NCI-H1436 treated with DMSO at 0.1 percent for 48 hours (cell line): ENCODE data around the gene KRTAP5-3.
"Not testable (repeated sequence)": the region's sequence is repeated elsewhere in the genome, so short reads cannot be mapped to it uniquely, and the experiment has no call there.

Experiments
- DNase-seq: peaks from one replicate; lab custom pipeline; 2025; lab: John Stamatoyannopoulos, UW

Gene KRTAP5-3, protein sequence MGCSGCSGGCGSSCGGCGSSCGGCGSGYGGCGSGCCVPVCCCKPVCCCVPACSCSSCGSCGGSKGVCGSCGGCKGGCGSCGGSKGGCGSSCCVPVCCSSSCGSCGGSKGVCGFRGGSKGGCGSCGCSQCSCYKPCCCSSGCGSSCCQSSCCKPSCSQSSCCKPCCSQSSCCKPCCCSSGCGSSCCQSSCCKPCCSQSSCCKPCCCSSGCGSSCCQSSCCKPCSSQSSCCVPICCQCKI

DNA sequence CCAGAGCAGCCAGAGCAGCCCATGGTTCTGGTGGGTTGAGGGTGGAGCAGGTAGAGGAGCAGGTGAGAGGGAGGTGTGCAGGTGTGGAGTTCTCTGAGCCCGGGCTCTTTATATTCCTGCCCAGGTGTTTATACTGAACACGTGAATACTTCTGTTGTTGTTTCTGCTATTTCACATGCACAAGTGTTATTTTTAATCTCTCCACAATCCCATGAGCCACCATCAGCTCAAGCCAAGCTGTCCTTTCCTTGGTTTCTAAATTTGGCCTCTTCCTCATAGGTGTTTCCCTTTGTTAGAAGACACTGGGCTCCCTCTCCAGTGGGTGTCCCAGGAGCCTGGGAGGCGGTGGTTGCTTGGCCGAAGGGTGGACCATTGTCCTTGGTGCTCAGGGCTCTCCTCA is at the start of gene KRTAP5-3:
KRTAP5-3 (minus strand) TSS at position 101 of the 400 bp plus-strand sequence; CDS start at position 23, 78 bp downstream.
- no peak for DNase-seq

DNA sequence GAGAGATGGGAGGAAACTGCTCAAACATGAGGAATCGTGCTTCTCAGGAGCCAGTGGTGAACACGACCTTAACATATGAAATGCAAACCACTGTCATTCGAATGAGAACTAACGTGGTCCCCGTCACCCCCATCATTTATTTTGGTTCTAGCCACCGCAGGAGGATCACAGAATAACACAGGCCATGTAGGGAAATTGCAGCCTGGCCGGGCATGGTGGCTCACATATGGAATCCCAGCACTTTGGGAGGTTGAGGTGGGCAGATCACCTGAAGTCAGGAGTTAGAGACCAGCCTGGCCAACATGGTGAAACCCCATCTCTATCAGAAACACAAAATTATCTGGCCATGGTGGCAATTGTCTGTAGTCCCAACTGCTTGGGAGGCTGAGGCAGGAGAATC is 48.4 kb upstream of the KRTAP5-3 start:
- DNase-seq = no peak

DNA sequence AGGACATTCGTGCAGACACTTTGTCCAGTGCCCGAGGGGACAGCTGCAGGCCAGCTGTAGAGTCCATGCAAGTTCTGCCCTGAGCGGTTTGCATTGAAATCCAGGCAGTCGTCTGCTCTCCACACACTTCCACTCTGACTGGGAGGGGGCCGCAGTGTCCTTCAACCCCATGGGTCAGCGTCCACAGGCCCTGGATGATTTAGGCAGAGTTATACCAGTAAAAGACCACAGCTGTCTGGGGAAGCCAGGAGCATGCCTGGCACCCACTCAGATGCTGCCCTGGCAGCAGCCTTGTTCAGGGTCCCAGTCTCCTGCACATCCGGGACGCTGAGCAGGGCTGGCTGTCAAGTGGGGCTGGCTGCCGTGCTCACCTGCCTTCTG is 47.8 kb upstream of the KRTAP5-3 start:
- no peak for DNase-seq

DNA sequence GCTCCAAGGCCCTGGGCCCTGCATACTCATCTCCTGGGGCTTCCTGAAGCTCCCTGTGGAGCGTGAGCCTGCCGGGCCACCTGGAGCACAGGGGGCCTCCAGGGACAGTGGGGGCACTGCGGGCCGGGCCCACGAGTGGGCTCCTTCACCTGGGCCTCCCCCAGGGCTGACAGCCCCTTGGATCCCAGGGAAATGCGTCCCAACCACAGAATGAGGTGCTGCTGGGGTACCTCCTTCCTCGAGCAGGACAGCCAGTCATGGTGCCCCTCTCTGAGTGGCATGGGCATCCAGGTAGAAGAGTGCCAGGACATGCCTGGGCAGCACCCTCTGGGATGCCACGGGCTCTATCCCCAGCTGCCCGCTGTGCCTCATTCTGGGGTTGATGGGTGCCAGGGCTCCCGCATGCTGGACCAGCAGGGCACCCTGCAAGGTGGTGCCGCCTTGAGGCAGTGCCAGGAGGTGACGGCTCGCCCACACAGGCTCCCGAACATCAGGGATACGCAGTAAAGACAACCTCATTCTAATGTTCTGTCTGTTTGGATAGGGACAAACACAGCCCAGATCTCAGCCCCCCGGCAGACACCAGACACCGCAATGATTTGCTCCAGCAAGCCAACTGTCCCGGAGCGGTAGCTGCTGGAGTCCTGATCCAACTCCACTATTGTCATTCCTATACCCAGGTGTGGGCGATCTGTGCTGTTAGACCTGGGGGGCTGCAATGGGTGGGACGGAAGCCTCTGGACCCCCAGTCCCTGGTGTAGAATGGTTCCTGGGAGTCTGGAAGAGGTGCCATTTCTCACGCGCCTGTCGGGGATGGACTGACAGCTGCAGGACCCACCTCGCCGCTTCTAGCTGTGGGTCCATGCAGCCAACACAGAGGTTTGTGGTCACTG is 47.2 kb upstream of the KRTAP5-3 start:
- no peak for DNase-seq

DNA sequence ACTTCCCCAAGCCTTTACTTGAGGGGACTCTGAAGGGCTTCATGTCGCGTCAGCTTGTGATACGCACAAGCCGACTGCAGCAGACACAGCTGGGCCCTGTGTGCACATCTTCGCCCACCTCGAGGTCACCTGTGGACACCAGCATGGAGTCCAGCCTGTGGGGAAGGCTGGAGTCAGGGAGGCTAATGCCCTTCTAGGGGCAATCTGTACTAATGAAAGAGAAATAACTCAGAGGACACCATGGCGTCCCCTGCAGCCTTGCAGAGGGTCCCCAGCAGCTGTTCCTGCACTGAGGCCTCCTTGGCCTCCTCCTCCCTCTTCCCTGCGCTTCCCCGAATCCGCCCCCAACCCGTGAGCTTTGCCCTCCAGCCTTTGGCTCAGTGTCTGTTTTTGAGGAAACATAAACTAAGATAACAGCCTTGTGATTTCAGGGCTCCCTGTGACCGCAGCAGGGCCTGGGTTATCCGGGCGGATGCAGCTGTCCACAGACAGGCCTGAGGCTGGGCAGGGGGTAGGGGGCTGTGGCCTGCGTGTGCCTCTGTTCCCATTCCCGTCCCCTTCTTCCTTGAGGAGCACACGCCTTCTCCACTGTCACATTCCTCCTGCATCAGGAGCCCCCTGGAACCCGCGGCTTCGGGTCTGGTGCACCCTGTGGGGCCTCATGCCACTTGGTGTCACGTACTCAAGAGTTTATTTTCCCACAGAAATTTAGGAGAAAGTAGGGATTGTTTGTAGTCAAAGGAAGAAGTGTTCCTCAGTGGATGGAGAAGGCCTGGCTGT is 46.3 kb upstream of the KRTAP5-3 start:
- no peak for DNase-seq

DNA sequence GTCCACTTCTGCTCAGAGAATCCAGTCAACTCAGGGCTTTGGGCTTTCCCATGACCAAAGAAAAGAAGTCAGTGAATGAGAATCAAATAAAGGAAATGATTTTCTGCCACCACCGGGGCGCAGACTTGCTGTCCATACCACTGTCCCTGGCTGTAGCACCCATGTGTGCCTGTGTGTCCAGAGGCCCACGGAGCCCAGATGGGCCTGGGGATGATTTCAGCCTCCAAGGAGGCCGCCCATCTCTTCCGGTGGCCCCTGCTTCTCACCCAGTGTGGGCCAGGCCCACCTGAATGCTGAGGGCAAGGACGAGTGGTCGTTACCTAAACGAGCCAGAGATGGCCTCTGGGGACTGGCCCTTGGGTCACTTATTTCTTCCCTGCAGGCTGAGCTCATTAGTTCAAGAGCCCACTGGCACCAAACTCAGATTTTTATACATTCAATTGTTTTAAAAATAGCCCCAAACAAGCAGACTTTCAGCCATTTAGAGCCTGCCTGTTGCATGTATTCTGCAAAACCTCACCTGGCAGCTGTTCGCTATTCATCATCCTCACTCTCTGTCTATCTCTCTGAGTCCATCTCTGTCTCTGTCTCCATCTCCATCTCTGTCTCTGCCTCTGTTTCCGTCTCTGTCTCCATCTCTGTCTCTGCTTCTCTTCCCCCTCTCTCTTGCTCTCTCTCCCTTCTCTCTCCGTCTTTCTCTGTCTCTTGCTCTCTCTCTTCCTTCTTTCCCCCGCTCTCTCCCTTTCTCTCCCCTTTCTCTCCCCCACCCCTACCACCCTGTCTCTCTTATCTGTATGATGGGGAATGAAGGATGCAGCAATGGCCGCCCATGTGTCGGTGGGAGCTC is 45.5 kb upstream of the KRTAP5-3 start:
- no peak for DNase-seq

DNA sequence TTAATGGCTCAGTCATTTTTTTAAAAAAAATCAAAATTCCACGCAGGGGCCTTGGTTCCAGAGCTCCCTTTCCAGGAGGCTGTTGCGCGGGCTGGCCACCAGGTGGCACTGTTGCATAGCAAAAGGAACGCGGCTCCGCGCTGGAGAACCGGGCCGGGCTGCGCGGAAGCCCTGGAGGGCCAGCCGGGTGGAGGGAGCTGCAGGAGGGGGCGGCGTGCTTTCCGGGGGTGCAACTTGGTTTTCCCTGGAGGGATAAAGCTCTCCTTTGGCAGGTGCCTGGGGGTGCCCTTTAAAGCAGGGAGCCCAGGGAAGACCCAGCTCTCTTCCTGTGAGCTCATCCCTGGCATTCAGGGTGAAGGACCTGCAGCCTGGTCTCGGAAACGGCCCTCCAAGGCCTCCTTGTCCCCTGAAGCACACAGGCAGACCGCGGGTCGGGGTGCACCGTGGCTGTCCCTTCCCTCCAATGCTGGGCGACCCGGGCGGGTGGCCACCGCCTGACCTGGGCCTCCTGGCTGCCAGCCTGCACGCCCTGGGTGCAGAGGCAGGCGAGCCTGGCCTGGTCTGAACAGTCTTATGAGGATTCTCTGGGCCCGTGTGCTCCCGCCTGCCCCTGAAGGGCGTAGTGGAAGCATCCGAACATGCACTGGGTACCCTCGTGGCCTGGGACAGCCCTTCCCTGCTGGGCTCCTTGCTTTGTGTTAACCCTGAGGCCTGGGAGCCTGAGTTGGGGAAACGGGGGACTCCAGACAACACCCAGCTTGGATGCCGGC is 44.7 kb upstream of the KRTAP5-3 start:
- DNase-seq = no peak

DNA sequence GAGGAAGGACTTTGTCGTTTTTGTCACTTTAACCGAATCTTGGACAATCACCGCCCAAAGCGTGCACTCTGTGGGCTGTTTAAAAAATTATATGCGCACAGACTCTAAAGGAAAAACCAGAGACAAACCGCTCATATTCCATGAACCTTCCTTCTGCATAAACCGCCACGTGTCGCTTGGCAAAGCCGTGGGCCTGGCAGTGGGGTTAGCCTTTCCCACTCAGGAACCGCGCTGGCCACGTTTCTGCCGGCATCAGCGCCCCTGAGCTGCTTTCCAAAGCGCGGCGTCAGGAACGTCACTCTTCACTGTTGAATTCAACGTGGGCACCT is 44.1 kb upstream of the KRTAP5-3 start:
- no peak for DNase-seq

DNA sequence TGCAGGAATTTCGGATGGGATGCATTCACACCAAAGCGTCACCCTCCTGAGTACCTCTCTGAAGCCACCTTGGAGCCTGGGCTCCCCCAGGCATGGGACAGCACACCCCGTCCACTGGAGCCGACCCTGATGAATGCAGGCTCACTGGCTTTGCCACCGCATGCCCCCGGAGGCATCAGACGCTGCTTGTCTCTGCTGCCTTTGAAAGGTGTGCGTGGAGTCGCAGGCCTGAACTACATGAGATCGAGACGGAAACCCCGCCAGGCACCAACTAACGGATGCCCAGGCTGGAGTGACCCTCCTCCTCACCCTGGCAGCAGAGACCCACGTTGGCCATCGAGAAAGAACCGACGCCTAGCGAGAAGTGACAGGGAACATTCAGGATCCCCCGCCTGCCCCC is 43.8 kb upstream of the KRTAP5-3 start:
- DNase-seq = no peak

DNA sequence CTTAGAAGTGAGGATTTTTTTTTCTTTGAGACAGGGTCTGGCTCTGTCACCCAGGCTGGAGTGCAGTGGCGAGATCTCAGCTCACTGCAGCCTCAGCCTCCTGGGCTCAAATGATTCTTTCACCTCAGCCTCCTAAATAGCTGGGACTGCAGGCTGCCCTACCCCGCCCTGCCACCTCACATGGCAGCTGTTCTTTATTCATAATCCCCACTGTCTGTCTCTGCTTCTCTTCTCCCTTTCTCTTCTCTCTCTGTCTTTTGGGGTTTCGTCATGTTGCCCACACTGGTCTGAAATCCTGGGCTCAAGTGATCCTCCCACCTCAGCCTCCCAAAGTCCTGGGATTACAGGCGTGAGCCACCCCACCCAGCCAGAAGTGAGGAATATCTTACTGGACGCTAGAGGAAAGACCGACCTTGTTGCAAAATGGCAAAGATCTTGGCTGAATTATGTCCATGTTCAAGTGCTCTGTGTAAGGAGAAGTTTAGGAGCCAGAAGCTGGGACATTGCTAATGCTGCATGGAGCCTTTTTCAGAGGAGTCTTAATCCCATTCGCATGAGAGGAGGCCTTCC is 43.2 kb upstream of the KRTAP5-3 start:
- no peak for DNase-seq

DNA sequence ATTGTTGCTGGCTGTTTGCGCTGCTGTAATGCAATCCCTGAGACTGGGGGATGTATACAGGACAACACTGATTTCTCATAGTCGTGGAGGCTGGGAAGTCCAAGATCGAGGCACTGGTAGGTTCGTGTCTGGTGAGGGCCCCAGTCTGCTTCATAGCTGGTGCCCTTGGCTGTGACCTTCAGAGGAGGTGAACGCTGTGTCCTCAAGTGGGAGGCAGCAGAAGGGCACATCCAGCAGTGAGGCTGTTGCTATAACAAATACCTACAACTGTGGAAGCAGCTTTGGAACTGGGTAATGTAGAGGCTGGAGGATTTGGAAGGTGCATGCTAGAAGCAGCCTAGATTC is 42.6 kb upstream of the KRTAP5-3 start:
- DNase-seq = no peak

DNA sequence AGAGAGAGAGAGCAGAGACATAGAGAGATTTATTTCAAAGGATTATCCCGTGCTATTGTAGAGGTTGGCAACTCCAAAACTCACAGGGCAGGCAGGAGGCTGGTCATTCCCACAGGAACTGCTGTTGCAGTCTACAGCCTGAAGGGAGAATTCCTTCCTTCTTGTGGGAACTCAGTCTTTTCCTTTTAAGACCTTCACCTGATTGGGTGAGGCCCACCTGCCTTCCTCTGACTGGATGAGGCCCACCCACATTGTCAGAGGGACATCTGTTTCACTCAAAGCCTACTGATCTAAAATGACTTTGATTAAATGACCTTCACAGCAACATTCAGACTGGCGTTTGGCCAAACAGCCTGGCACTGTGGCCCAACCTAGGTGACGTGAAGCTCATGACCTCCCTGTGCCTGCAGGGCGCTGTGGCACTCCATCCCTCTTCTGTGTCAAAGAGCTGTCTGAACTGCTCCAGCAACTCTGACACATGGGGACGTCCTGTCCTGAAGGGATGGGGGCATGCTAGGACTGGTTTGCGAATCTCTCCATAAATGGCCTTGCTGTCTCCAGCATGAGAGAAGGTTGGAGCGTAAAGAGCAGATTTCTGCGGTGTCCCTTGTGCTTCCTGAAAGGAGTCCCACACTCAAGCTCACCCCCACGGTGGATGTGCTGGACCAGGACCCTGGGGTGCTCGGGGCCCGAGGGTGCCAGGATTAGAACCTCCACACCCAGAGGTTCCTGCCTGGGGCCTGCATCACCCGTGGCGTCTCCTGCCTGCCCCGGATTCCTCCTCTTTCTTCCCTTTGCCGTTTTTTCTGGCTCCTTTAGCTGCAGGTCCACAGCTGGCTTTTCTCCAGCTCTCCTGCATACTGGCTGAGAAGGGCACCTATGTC is 42.0 kb upstream of the KRTAP5-3 start:
- no peak for DNase-seq

DNA sequence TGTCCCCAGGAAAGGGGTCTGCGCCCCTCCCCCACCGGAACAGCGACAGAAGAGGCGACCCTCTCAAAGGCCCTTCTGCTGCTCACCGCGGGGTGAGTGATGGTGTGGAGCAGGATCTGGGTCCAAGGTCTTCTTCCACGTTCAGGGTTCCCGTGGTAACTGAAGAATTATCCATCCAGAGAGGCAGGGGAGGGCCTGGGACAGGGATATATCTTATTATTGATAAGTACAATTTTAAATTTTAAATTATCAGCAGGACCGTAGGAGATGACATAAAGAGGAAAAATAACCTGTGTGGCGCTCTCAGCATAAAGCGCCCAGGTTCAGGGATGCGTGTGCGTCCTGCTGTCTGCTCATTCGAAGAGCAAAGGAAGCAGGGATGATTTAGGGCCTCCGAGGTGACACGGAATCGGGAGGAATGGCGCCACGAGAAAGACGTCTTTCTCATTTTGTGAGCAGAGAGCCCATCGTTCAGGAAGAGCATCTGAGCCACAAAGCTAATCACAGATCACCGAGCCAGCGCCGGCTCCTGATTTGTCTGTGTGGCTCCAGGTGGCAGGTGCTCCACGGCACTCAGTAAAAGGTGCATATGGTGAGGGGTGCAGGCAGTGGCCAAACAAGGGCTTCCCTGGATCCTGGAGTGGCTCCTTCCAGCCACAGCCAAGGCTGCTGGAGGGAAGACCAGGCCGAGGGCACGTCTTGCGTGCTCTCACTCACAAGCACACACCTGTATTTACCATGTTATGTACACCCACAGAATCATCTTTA is 40.6 kb upstream of the KRTAP5-3 start:
- no peak for DNase-seq

DNA sequence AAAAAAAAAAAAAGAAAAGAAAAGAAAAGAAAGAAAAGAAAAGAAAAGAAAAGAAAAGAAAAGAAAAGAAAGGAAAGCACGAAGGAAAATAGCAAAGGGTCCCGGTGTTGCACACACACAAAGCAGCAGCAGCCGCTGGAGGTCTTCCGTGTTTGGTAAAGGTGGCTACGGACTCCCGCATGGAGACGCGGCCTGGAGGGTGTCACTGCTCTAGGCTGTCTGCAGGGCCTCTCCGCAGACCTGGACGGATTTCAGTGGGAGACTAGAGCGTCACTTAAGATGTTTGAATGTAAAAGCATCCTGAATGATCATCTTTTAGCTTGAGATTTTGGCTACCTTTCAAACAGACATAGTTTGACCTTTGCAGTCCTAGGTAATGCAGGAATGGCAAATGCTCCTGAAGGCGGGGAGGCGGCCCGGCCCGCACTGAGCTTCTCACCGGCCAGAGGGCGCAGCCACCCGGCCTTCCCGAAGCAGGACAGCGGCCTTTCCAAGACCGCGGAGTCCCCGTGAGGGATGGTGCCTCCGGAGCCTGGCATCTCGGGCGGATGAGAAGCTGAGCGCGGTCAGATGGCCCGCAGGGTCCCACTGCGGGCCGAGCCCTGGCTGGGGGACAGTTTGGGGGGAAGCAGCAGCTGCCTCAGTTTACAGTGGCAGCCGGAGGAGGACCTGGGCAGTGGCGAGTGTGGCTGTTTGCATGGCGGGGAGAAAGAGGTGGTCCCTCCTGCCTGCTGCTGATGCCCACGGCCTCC is 39.8 kb upstream of the KRTAP5-3 start:
- DNase-seq = no peak

DNA sequence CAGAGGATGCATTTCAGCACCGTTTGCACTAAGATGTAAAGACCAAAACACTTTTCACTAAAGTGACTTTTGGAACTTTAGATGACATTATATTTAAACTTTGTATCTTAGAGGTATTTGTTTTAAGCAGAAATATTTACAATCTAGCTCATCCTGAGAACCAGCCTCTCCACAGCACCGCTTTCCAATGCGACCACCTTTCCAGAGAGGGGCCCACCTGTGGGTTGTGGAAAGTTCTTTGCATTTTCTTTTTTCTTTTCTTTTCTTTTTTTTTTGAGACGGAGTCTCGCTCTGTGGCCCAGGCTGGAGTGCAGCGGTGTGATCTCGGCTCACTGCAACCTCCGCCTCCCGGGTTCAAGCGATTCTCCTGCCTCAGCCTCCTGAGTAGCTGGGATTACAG is 38.3 kb upstream of the KRTAP5-3 start:
- not testable (repeated sequence) for DNase-seq

DNA sequence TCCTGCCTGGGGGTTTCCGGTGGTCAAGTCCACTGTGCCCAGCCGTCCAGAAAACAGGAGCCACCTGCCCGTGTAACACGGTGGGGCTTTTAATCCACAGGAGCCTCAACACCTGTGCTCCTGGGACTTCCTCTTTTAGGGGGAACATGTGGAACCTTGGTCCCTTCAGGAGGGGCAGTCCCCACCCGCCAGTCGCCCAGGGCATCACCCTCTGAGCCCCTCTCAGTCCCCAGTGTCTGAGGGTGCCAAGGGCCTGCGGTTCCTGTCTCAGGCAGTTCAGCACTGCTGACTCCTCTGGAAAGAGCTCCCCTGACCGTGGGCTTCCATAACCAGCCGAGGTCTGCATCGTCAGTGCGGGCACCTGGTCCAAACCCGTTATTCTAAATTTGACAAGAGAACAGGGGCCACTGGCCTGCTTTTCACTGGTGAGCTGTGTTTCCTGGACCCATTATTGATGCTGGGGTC is 37.1 kb upstream of the KRTAP5-3 start:
- no peak for DNase-seq

DNA sequence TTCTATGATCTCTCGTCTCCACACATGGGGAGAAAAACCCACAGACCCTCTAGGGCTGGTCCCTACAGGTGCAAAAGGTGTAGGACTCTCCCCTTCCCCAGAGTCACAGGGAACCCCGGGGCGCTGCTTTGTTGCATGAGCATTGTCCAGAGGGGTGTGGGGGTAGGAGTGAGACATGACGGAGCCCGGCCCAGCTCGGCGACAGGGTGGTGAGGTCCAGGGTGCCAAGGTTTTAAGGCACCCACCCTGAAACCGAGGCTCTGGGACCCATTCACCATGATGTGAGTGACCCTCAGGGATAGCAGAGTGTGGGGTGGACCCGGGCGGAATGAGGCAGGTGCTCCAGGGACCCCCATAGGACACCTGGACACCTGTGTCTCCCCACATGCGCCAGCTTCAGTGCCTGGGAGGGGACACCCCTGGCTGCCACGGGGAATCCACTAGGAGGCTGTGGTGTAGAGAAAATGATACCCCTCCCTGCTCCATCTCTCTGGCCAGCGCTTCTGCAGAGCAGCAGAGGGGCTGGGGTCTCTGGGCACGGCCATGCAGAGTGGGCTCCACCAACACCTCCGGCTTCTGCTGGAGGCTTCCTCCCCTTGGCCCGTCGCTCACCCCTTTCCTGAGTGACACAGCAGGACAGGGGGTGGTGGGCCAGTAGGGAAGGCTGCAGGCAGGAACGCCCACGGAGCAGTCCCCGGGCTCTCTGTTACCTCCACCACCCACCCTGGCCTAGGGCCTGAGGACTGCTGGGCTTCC is 36.5 kb upstream of the KRTAP5-3 start:
- DNase-seq = no peak
